GM18907 (cell line): Measurements from ENCODE around the gene ANO4.
"Not testable (repeated sequence)": the region's sequence is repeated elsewhere in the genome, so short reads cannot be mapped to it uniquely, and the experiment has no call there.

Source experiments
- ATAC-seq: cut with Tn5 transposase; IDR thresholded peaks from one replicate; pipeline ENCODE4 v1.9.1; 2021; ENCODE audit warnings: mild to moderate bottlenecking, moderate library complexity; ENCODE audit not compliant: unreplicated experiment

The ANO4 gene

DNA sequence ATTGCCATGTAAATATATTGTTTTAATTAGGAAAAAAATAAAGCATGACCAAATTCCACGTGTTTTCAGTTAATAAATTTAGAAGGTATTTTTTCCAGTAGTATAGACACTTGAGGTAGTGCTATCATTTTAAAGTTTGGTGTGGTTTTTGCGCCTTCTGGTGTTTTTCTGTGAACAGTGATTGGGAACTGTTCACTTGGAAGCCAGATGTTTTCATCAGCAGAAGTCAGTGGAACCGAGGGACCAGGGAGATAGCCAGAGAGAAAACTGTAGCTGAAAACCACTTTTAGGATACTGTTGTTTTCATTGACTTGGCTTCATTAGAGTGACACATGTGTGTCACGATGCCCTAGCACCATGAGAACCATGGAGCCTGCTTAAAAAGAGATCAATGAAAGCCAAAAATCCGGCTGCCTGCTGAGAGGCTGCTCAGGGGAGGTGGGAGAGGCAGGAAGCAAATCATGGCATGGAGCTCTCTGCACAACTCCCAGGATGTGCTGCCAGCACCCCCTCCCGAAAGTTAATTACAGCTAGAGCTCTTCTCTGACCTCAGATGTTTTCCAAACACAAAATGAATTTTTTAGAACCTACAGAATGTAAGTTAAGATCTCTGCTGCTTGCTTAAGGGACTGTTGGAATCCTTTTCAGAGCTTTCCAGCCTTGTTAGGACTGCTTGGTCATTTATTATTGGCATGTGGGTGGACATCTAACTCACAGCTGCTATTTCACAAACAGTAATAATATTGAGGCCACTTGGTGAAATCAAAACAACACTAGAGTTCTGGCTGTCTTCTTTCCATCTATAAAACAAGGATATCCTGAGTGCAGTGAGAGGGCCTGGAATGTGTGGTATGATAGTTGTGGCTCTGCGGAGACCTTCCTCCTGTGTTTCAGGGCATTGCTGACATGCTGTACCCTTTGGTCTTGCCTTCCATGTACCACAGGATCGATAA, 192.3 kb downstream of the ANO4 start:
- no peak for ATAC-seq

GRCh38 chr12:100987552-100988521, 193.3 kb downstream of the ANO4 start:
- ATAC-seq: peak; percentile 98

GRCh38 chr12:100989509-100989908, 194.9 kb downstream of the ANO4 start:
- ATAC-seq: not testable (repeated sequence)

DNA sequence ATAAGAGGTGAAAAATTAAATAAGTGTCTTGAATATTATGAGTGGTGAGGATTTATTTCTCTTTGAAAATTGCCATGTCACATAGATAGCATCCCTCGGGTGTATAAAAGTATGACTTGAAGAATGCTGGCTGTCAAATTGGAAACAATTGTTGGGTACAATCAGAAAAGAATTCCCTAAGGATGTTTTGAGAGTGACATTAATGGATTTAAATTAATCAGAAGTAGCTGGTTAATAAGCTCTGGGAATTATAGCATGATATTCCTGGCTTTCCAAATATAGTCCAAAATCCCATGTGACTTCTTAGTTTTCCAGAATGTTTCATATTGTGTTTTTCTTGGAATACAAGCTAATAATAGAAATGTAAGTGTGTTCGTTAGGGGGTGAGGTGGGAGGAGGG, 196.5 kb downstream of the ANO4 start:
- ATAC-seq: no peak

DNA sequence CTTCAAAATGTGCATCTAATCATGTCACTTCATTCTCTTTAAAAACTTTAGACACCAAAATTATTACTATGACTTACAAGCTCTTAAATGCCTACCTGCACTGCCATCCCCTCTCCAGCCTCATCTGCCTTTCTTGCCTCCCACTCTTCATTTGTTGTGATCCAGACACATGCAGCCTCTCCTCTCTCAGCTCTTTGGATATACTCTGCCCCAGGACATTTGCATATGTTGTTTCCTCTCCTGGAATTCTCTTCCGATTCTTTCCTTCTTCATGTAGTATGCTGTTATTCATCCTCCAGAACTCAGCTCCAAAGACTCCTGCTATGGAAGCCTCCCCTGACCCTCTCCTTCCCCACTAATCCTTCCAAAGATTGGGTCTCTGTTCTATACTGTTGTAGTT, 197.6 kb downstream of the ANO4 start:
- no peak for ATAC-seq

DNA sequence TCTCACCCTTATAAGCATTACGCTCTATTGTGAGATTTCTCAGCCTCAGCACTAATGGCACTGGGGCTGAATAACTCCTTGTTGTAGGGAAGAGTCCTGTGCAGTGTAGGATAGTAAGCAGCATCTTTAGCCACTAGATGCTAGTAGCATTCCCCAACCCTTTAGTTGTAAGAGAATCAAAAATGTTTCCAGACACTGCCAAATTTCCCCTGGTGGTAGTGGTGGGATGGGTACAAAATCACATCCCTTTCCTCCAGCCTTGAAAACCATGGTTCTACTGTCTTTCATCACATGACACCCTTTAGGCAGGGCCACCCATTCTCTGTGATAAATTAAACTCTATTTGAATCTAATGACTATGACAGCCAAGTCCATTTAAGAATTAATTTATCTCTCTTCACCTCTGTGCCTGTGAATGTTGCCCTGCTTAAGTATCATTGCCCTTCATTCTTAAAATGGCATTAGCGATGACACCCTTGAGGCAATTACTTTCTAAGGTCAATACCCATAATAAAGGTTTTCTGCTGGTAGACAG, 199.4 kb downstream of the ANO4 start:
- no peak for ATAC-seq

GRCh38 chr12:100995201-100995600, 200.6 kb downstream of the ANO4 start:
- ATAC-seq: peak; percentile 53

DNA sequence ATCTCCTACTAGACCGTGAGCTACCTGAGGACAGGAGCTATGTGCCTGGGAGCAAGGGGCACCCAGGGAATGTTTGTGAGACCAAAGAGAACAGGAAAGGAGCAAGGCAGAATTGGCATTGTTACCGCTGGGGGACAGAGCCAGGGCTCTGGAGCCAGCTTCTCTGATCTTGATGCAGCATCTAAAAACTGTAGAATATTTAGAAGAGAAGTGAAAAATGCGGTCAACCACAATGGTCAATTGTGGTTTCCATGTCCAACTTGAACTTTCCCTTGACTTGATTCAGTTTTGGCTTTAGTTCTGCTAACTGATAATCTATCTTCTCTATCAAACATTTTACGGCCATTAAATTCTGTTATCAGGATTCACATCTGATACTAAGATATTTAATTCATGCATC, 201.2 kb downstream of the ANO4 start:
- ATAC-seq: peak; percentile 87

DNA sequence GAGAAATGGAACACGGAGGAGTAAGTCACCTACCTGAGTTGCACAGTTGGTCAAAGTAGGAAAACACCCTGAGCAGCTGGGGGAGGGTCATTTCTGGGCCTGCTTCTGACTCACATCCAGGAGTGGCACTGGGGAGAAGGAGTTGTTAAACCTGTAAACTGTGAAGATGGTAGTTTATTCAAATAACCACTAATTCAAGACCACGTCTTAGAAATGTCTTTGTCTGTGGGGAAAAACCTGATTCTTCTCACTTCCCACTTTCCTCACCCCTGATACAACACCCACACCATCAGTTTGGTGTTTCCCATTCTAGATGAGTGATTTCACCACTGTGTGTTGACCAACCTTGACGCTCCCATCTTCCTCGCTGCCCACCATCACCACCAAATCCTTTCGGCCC, 207.1 kb downstream of the ANO4 start:
- peak; percentile 81 for ATAC-seq

DNA sequence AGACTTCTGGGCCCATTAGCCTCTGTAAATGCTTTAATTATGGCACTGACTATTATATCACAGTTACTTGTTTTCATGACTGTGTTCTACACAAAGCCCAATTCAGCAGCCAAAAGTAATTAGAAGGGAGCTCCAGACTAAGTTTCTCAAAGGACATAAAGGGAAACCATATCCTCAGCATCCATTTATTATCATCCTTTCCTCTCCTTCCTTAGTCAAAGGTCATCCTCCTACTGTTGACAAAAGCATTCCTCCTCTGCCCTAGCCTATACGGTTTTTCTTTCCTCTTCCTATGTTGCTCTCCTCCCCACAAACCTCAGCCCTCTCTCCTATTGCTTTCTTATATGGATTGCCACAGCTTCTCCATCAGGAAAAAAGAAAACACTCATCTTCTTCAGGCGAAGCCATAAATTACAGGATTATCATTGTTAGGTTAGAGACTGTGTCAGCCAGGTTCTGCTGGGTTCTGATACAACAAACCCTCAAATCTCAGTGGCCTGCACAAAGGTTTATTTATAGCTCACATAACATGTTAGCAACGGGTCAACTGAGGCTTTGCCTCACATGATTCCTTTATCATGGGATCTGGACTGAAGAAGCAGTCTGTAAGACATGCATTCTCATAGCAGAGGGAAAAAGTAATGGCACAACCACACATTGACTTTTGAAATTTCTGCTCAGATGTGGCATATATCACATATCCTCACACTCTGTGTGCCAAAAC, 208.3 kb downstream of the ANO4 start:
- ATAC-seq: no peak

GRCh38 chr12:101004898-101005297, 210.3 kb downstream of the ANO4 start:
- ATAC-seq: no peak

GRCh38 chr12:101009274-101009673, 214.7 kb downstream of the ANO4 start:
- no peak for ATAC-seq

DNA sequence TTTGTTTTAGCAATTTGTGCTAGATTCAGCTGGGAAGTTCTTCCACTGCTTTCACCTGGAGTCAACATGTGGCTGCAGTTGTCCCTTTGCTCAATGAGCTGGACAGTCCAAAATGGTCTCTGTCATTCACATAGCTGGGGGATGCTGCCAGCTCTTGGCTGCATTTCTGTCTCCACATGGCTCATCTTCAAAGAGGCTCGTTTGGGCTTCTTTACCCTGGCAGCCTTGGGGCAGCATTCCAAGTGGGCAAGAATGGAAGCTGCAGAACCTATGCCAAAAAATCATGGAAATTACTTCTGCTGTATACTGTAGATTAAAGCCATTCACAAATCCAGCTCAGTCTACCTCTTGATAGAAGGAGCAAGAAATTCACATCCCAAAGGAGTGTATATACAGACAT, 216.3 kb downstream of the ANO4 start:
- no peak for ATAC-seq

GRCh38 chr12:101013993-101014392, 219.4 kb downstream of the ANO4 start:
- ATAC-seq: no peak

- no peak for ATAC-seq
Measured at GRCh38 chr12:101015044-101015443, 220.5 kb downstream of the ANO4 start.

DNA sequence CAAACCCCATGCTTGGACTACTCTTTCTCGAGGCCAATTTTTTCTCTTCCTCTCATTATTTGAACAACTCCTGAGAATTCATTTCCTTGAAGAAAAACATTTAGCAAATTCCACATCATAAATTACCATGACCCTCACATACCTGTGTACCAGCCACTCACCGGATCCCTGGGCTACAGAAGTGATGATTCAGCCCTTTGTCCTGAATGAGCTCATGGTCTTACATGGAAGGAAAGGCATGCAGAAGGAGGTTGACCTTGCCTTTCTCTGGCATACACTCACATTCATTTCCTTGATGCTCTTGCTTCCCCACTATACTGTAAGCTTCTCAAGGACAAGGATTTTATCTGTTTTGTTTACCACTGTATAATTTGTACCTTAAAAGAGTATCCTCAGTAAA, 224.0 kb downstream of the ANO4 start:
- no peak for ATAC-seq

GRCh38 chr12:101019201-101019600, 224.6 kb downstream of the ANO4 start:
- no peak for ATAC-seq

- no peak for ATAC-seq
Measured at GRCh38 chr12:101019667-101020066, 225.1 kb downstream of the ANO4 start.

DNA sequence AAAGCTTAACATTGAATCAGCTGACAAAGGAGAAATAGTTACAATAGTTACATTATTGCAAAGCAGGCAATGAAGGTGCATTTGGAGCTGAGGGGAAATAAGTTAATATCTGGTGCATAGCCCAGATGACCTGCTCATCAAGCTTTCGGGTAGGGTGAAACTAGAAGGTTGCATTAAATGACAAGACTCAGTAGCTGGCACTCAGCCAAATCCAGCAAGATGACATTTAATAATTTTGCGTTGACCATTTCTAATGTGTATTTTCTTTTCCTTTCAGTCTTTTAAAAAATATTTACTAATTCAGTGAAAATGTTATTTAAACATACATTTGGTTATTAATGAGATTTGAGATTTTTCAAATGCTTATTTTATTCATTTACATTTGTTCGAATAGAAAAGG, 226.9 kb downstream of the ANO4 start:
- no peak for ATAC-seq

DNA sequence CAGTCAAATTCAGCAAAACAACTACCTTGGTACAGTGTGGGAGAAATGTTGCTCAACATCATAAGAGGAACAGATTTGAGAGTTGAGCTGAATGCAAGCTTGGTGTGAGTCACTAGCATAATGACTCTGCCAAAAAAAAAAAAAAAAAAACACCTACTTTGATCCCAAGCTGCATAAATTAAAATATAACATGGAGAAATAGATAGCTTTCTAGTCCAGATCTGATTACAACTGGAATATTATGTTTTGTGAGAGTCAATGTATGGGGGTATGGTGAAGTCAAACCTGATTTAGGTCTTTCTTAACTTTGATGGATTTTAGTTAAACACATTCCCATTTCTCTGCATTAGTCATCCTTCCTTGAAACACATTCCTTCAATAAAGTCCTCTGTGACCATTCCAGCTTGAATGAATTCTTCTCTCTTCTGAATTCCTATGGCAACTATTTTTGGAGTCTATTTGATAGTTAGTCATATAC, 227.4 kb downstream of the ANO4 start:
- ATAC-seq: no peak

- no peak for ATAC-seq
Measured at GRCh38 chr12:101027200-101027599, 232.6 kb downstream of the ANO4 start.
